DOHH2 (cell line): ENCODE measurements around the gene ZNF280D.

Experiments
- CTCF ChIP-seq: fragments of 200-600 bp; sonication (generic); IDR thresholded peaks from one replicate; pipeline ENCODE4 v1.5.1; 2014; ENCODE audit warnings: antibody characterized with exemption, mild to moderate bottlenecking, low read depth, low read length; ENCODE audit not compliant: poor library complexity, severe bottlenecking
- EZH2phosphoT487 ChIP-seq: fragments of 200-600 bp; sonication (generic); IDR thresholded peaks from 2 replicates; pipeline ENCODE4 v1.6.1; 2017; ENCODE audit warnings: borderline replicate concordance, mild to moderate bottlenecking, antibody characterized with exemption, low read length, moderate library complexity, mixed read lengths

GRCh38 chr15:56729561-56729960 is 3.7 kb downstream of the ZNF280D start:
- TF ChIP-seq CTCF (no peak), EZH2phosphoT487 (no peak)
